ENCODE measurements around the gene PLCH2. TPM values are rescaled to one million over a fixed set of nuclear protein-coding genes. Genes with fewer than 3 reads are reported as not detected.
"Not testable (repeated sequence)": the region's sequence is repeated elsewhere in the genome, so short reads cannot be mapped to it uniquely, and the experiment has no call there.

PLCH2 gene
- total RNA-seq, 1 experiment from 2014 or later, result 123 TPM

GRCh38 chr1:2457444-2457843 lies 18.6 kb upstream of the PLCH2 start:
- Mint-ChIP-seq H3K4me1 (ENCODE audit: insufficient read depth, unreplicated experiment) (no peaks in the 10 kb centered on the region), H3K27me3 (ENCODE audit: insufficient read depth, unreplicated experiment) (no peaks in the 10 kb centered on the region), H3K27ac (ENCODE audit: low read depth, unreplicated experiment) (no peak overlapping the region)

GRCh38 chr1:2458687-2459086 lies 17.4 kb upstream of the PLCH2 start:
- TF ChIP-seq CTCF (IDR thresholded peaks at IDR 0.05; ENCODE audit: unreplicated experiment), result no peak
- Mint-ChIP-seq H3K27ac (ENCODE audit: low read depth, unreplicated experiment) (no peak overlapping the region), H3K4me3 (ENCODE audit: unreplicated experiment) (no peak overlapping the region), H3K9me3 (ENCODE audit: unreplicated experiment) (no peaks in the 10 kb centered on the region), H3K27me3 (ENCODE audit: insufficient read depth, unreplicated experiment) (no peaks in the 10 kb centered on the region), H3K36me3 (ENCODE audit: insufficient read depth, unreplicated experiment) (peaks cover 5% of the 10 kb centered on the region), H3K4me1 (ENCODE audit: insufficient read depth, unreplicated experiment) (no peaks in the 10 kb centered on the region)
- intact Hi-C loops (cut with micrococcal nuclease), result no loop called here
- no peak for DNase-seq (ENCODE audit: unreplicated experiment)
- ChIA-PET CTCF (no interaction called here), POLR2A (no interaction called here)
- no TSS peak for BruUV-seq (replicated peaks)

More at GRCh38 chr1:2457444-2457843, 18.6 kb upstream of the PLCH2 start:
- ChIA-PET POLR2A (interaction anchor here (0.6 kb wide), 1 partner anchor 18 kb away, joined by 5 read pairs; no protein-coding TSS in a partner anchor), CTCF (interaction anchor here (0.6 kb wide), 1 partner anchor 14 kb away, joined by 3 read pairs; no protein-coding TSS in a partner anchor)
- no peak overlapping the region for H3K4me3 Mint-ChIP-seq (ENCODE audit: unreplicated experiment)
- H3K36me3 Mint-ChIP-seq (ENCODE audit: insufficient read depth, unreplicated experiment), result peaks cover 5% of the 10 kb centered on the region
- no peak for DNase-seq (ENCODE audit: unreplicated experiment)
- intact Hi-C loops (cut with micrococcal nuclease), result no loop called here
- no TSS peak for BruUV-seq (replicated peaks)
- no peak for TF ChIP-seq CTCF (IDR thresholded peaks at IDR 0.05; ENCODE audit: unreplicated experiment)
- no peaks in the 10 kb centered on the region for H3K9me3 Mint-ChIP-seq (ENCODE audit: unreplicated experiment)

- H3K36me3 Mint-ChIP-seq (ENCODE audit: insufficient read depth, unreplicated experiment); POLR2A ChIA-PET; H3K4me3 Mint-ChIP-seq (ENCODE audit: unreplicated experiment); intact Hi-C loops (cut with micrococcal nuclease); H3K9me3 Mint-ChIP-seq (ENCODE audit: unreplicated experiment); CTCF ChIA-PET; BruUV-seq (replicated peaks); DNase-seq (ENCODE audit: unreplicated experiment); H3K27ac Mint-ChIP-seq (ENCODE audit: low read depth, unreplicated experiment); H3K4me1 Mint-ChIP-seq (ENCODE audit: insufficient read depth, unreplicated experiment); H3K27me3 Mint-ChIP-seq (ENCODE audit: insufficient read depth, unreplicated experiment): not testable (repeated sequence)
Measured at GRCh38 chr1:2459102-2459753, 16.9 kb upstream of the PLCH2 start.

- ChIA-PET CTCF (no interaction called here), POLR2A (no interaction called here)
- Mint-ChIP-seq H3K36me3 (ENCODE audit: insufficient read depth, unreplicated experiment) (peaks cover 5% of the 10 kb centered on the region), H3K27me3 (ENCODE audit: insufficient read depth, unreplicated experiment) (no peaks in the 10 kb centered on the region), H3K4me1 (ENCODE audit: insufficient read depth, unreplicated experiment) (peaks cover 6% of the 10 kb centered on the region), H3K4me3 (ENCODE audit: unreplicated experiment) (no peak overlapping the region), H3K27ac (ENCODE audit: low read depth, unreplicated experiment) (no peak overlapping the region), H3K9me3 (ENCODE audit: unreplicated experiment) (no peaks in the 10 kb centered on the region)
- no peak for DNase-seq (ENCODE audit: unreplicated experiment)
- no peak for TF ChIP-seq CTCF (IDR thresholded peaks at IDR 0.05; ENCODE audit: unreplicated experiment)
- no TSS peak for BruUV-seq (replicated peaks)
- intact Hi-C loops (cut with micrococcal nuclease), result no loop called here
Measured at GRCh38 chr1:2459757-2460156, 16.3 kb upstream of the PLCH2 start.

Measured in MCF 10A (cell line).